ENCODE measurements around the gene TRPV3.

The TRPV3 gene

GRCh38 chr17:3544365-3544764 is 13.2 kb downstream of the TRPV3 start:
- Histone ChIP-seq H3K36me3 (ENCODE audit: control insufficient read depth, insufficient read depth, low read length) (no peaks in the 10 kb centered on the region), H3K27me3 (ENCODE audit: control insufficient read depth, insufficient read depth, low read length) (no peaks in the 10 kb centered on the region), H3K9ac (ENCODE audit: low read depth, low read length) (no peak overlapping the region), H3K4me3 (ENCODE audit: low read depth, low read length) (no peak overlapping the region), H3K4me1 (ENCODE audit: control insufficient read depth, insufficient read depth, low read length) (no peaks in the 10 kb centered on the region), H3K9me3 (ENCODE audit: control insufficient read depth, insufficient read depth, low read length) (no peaks in the 10 kb centered on the region), H3K27ac (ENCODE audit: low read depth, low read length) (no peak overlapping the region)

GRCh38 chr17:3543453-3543852 is 14.2 kb downstream of the TRPV3 start:
- no peak overlapping the region for H3K4me3 ChIP-seq (ENCODE audit: low read depth, low read length)
- H3K27me3 ChIP-seq (ENCODE audit: control insufficient read depth, insufficient read depth, low read length), result no peaks in the 10 kb centered on the region
- no peak overlapping the region for H3K9ac ChIP-seq (ENCODE audit: low read depth, low read length)
- H3K27ac ChIP-seq (ENCODE audit: low read depth, low read length), result no peak overlapping the region
- no peaks in the 10 kb centered on the region for H3K36me3 ChIP-seq (ENCODE audit: control insufficient read depth, insufficient read depth, low read length)
- no peaks in the 10 kb centered on the region for H3K9me3 ChIP-seq (ENCODE audit: control insufficient read depth, insufficient read depth, low read length)
- no peaks in the 10 kb centered on the region for H3K4me1 ChIP-seq (ENCODE audit: control insufficient read depth, insufficient read depth, low read length)

GRCh38 chr17:3542410-3543088 is 15.1 kb downstream of the TRPV3 start:
- Histone ChIP-seq H3K9me3 (ENCODE audit: control insufficient read depth, insufficient read depth, low read length) (no peaks in the 10 kb centered on the region), H3K4me1 (ENCODE audit: control insufficient read depth, insufficient read depth, low read length) (no peaks in the 10 kb centered on the region), H3K27ac (ENCODE audit: low read depth, low read length) (no peak overlapping the region), H3K36me3 (ENCODE audit: control insufficient read depth, insufficient read depth, low read length) (no peaks in the 10 kb centered on the region), H3K9ac (ENCODE audit: low read depth, low read length) (no peak overlapping the region), H3K4me3 (ENCODE audit: low read depth, low read length) (no peak overlapping the region), H3K27me3 (ENCODE audit: control insufficient read depth, insufficient read depth, low read length) (no peaks in the 10 kb centered on the region)

DNA sequence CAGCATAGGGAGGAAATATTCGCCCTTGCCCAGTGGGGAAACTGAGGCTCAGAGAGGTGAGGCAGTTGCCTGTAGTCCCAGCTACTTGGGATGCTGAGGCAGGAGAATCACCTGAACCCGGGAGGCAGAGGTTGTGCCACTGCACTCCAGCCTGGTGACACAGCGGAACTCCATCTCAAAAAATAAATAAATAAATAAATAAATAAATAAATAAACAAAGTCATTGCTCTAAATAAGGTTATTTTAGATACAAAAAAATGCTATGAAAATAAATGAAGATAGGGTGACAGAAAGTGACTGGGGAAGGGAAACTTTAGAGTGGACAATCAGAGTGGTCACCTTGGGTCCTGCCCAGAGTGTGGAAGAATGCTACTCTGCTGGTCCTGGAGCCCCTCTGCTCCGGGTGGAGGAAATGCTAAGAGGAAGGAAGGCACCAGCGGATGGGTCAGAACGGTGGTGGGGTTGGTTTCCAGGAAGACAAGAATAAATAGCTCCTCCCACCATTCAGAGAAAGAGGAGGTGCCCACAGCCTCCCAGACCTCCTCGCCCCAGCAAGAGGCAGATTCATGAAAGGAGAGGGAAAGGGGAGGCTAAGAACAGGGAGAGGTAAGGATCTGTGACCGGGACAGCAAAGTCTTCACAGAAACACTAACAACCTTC is 17.6 kb downstream of the TRPV3 start:
- Histone ChIP-seq H3K9me3 (ENCODE audit: control insufficient read depth, insufficient read depth, low read length) (no peaks in the 10 kb centered on the region), H3K9ac (ENCODE audit: low read depth, low read length) (no peak overlapping the region)

DNA sequence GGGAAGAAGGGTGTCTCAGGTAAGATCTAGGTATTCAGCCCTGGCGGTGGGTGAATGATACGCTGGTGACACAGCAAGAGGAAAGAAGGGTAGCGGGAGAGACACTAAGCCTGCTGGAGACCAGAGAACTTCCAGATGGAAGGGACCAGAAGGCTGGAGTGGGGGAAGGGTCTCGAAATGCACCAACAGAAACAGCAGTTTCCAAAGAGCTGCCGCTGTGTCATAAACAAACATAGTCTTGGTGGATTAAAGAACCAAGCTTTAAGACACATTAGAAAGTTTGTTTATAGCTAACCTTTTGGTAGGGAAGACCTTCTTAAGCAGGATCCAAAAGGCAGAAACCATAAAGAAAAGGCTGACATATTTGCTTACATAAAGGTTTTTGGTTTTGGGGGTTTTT is 20.9 kb downstream of the TRPV3 start:
- Histone ChIP-seq H3K9me3 (ENCODE audit: control insufficient read depth, insufficient read depth, low read length) (no peaks in the 10 kb centered on the region), H3K4me3 (ENCODE audit: low read depth, low read length) (no peak overlapping the region), H3K27me3 (ENCODE audit: control insufficient read depth, insufficient read depth, low read length) (no peaks in the 10 kb centered on the region), H3K36me3 (ENCODE audit: control insufficient read depth, insufficient read depth, low read length) (no peaks in the 10 kb centered on the region), H3K4me1 (ENCODE audit: control insufficient read depth, insufficient read depth, low read length) (peaks cover 9% of the 10 kb centered on the region), H3K9ac (ENCODE audit: low read depth, low read length) (no peak overlapping the region), H3K27ac (ENCODE audit: low read depth, low read length) (no peak overlapping the region)

More for the DNA sequence above, 17.6 kb downstream of the TRPV3 start:
- no peak overlapping the region for H3K27ac ChIP-seq (ENCODE audit: low read depth, low read length)
- H3K4me1 ChIP-seq (ENCODE audit: control insufficient read depth, insufficient read depth, low read length), result peaks cover 9% of the 10 kb centered on the region
- H3K27me3 ChIP-seq (ENCODE audit: control insufficient read depth, insufficient read depth, low read length), result no peaks in the 10 kb centered on the region
- no peaks in the 10 kb centered on the region for H3K36me3 ChIP-seq (ENCODE audit: control insufficient read depth, insufficient read depth, low read length)
- no peak overlapping the region for H3K4me3 ChIP-seq (ENCODE audit: low read depth, low read length)

GRCh38 chr17:3535253-3535995 is 22.2 kb downstream of the TRPV3 start:
- Histone ChIP-seq H3K27me3 (ENCODE audit: control insufficient read depth, insufficient read depth, low read length) (no peaks in the 10 kb centered on the region), H3K36me3 (ENCODE audit: control insufficient read depth, insufficient read depth, low read length) (no peaks in the 10 kb centered on the region), H3K9me3 (ENCODE audit: control insufficient read depth, insufficient read depth, low read length) (no peaks in the 10 kb centered on the region), H3K27ac (ENCODE audit: low read depth, low read length) (no peak overlapping the region), H3K9ac (ENCODE audit: low read depth, low read length) (peak overlapping the region; percentile 43; the same call in 1 of the 2 replicates), H3K4me3 (ENCODE audit: low read depth, low read length) (peak overlapping the region; percentile 60), H3K4me1 (ENCODE audit: control insufficient read depth, insufficient read depth, low read length) (peaks cover 9% of the 10 kb centered on the region)

- Histone ChIP-seq H3K9ac (ENCODE audit: low read depth, low read length) (no peak overlapping the region), H3K27ac (ENCODE audit: low read depth, low read length) (no peak overlapping the region), H3K27me3 (ENCODE audit: control insufficient read depth, insufficient read depth, low read length) (no peaks in the 10 kb centered on the region), H3K4me1 (ENCODE audit: control insufficient read depth, insufficient read depth, low read length) (peaks cover 11% of the 10 kb centered on the region), H3K4me3 (ENCODE audit: low read depth, low read length) (no peak overlapping the region), H3K9me3 (ENCODE audit: control insufficient read depth, insufficient read depth, low read length) (no peaks in the 10 kb centered on the region), H3K36me3 (ENCODE audit: control insufficient read depth, insufficient read depth, low read length) (no peaks in the 10 kb centered on the region)
Measured at GRCh38 chr17:3534881-3535252, 22.7 kb downstream of the TRPV3 start.

- no peak overlapping the region for H3K9ac ChIP-seq (ENCODE audit: low read depth, low read length)
- H3K9me3 ChIP-seq (ENCODE audit: control insufficient read depth, insufficient read depth, low read length), result no peaks in the 10 kb centered on the region
- peaks cover 16% of the 10 kb centered on the region for H3K4me1 ChIP-seq (ENCODE audit: control insufficient read depth, insufficient read depth, low read length)
- H3K27me3 ChIP-seq (ENCODE audit: control insufficient read depth, insufficient read depth, low read length), result no peaks in the 10 kb centered on the region
- H3K4me3 ChIP-seq (ENCODE audit: low read depth, low read length), result no peak overlapping the region
- no peak overlapping the region for H3K27ac ChIP-seq (ENCODE audit: low read depth, low read length)
- no peaks in the 10 kb centered on the region for H3K36me3 ChIP-seq (ENCODE audit: control insufficient read depth, insufficient read depth, low read length)
Measured at GRCh38 chr17:3533752-3534151, 23.9 kb downstream of the TRPV3 start.

GRCh38 chr17:3532859-3533142 is 24.8 kb downstream of the TRPV3 start:
- Histone ChIP-seq H3K27ac (ENCODE audit: low read depth, low read length) (no peak overlapping the region), H3K36me3 (ENCODE audit: control insufficient read depth, insufficient read depth, low read length) (no peaks in the 10 kb centered on the region), H3K27me3 (ENCODE audit: control insufficient read depth, insufficient read depth, low read length) (no peaks in the 10 kb centered on the region), H3K4me3 (ENCODE audit: low read depth, low read length) (no peak overlapping the region), H3K9me3 (ENCODE audit: control insufficient read depth, insufficient read depth, low read length) (no peaks in the 10 kb centered on the region), H3K4me1 (ENCODE audit: control insufficient read depth, insufficient read depth, low read length) (peaks cover 16% of the 10 kb centered on the region), H3K9ac (ENCODE audit: low read depth, low read length) (no peak overlapping the region)

DNA sequence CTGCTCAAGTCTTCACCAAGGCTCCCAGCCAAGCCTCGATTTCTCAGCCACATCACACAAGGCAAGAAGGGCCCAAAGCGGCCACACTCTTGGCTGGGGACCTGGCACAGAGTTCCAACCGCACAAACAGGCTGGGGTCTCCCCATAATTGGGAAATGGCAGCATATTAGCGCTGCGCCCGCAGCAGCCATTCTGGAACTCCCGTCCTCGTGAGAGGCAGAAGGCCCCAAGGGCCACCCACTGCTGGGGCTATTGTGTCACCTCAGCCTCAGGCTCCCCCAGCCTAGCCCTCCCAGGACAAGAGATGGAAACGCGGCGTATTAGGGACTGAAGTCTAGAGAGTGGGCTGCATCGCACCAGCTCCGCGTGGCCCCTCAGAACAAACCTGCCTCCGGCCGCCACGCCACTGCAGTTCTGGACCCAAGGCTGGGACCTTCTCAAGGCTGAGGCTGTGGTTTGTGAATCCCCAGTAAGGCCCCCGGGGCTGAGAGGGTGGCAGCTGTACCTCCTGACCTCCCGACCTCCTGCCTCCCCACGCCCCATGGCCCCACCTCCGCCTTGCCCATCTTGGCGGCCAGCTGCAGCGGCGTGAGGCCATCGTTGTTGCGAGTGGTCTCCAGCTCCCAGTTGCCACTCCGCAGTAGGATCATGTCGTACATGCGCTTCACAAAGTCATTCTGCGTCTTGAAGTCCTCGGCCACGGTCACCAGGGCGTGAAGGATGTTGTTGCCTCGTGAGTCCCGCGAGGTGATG is 25.3 kb downstream of the TRPV3 start:
- H3K4me3 ChIP-seq (ENCODE audit: low read depth, low read length), result no peak overlapping the region
- no peak overlapping the region for H3K27ac ChIP-seq (ENCODE audit: low read depth, low read length)
- no peaks in the 10 kb centered on the region for H3K9me3 ChIP-seq (ENCODE audit: control insufficient read depth, insufficient read depth, low read length)
- H3K27me3 ChIP-seq (ENCODE audit: control insufficient read depth, insufficient read depth, low read length), result no peaks in the 10 kb centered on the region
- H3K9ac ChIP-seq (ENCODE audit: low read depth, low read length), result no peak overlapping the region
- peaks cover 16% of the 10 kb centered on the region for H3K4me1 ChIP-seq (ENCODE audit: control insufficient read depth, insufficient read depth, low read length)
- H3K36me3 ChIP-seq (ENCODE audit: control insufficient read depth, insufficient read depth, low read length), result no peaks in the 10 kb centered on the region

All from HUES48 (cell line).